HG03280 (cell line): ENCODE data around the gene PRXL2B.
"Not testable (repeated sequence)": the region's sequence is repeated elsewhere in the genome, so short reads cannot be mapped to it uniquely, and the experiment has no call there.

Experiments used
- ATAC-seq: cut with Tn5 transposase; IDR thresholded peaks from one replicate; pipeline ENCODE4 v1.9.1; 2021; ENCODE audit warnings: mild to moderate bottlenecking, moderate library complexity; ENCODE audit not compliant: unreplicated experiment

Gene PRXL2B

GRCh38 chr1:2586154-2587070 is at the start of gene PRXL2B:
TSS of gene PRXL2B (plus strand) at chr1:2586777. CDS start at chr1:2586886, 109 bp downstream.
- ATAC-seq: peak; percentile 73

GRCh38 chr1:2537784-2538115 is 48.8 kb upstream of the PRXL2B start:
- no peak for ATAC-seq

DNA sequence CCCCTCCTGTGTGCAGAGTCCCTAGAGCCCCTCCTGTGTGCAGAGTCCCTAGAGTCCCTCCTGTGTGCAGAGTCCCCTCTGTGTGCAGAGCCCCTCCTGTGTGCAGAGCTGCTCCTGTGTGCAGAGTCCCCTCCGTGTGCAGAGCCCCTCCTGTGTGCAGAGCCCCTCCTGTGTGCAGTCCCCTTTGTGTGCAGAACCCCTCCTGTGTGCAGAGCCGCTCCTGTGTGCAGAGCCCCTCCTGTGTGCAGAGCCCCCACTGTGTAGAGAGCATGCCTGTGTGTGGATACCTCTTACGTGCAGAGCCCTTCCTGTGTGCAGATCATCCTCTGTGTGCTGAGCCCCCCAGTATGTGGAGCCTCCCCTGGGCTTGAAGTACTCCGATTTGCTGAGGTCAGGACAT is 48.2 kb upstream of the PRXL2B start:
- ATAC-seq: no peak

DNA sequence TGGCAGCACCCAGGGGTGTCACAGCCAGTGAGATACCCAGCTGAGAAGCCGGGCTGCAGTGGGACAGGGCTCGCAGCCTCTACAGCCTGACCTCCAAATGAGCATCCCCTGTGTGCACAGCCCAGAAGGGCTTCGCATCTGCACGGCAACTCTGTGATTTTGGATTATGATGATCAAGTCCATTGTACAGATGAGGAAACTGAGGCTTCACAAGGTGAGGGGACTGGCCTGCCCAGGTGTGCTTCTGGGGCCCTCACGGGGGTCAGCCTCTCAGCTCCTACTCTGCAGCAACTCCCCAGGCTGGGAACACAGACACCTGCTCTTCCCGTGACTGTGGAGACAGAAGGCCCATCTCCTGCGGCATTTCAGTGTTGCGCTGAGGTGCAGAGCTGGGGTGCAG is 47.7 kb upstream of the PRXL2B start:
- no peak for ATAC-seq

GRCh38 chr1:2539312-2539907 is 47.2 kb upstream of the PRXL2B start:
- no peak for ATAC-seq

- ATAC-seq: no peak
These were observed 45.6 kb upstream of the PRXL2B start for GRCh38 chr1:2540816-2541492.

DNA sequence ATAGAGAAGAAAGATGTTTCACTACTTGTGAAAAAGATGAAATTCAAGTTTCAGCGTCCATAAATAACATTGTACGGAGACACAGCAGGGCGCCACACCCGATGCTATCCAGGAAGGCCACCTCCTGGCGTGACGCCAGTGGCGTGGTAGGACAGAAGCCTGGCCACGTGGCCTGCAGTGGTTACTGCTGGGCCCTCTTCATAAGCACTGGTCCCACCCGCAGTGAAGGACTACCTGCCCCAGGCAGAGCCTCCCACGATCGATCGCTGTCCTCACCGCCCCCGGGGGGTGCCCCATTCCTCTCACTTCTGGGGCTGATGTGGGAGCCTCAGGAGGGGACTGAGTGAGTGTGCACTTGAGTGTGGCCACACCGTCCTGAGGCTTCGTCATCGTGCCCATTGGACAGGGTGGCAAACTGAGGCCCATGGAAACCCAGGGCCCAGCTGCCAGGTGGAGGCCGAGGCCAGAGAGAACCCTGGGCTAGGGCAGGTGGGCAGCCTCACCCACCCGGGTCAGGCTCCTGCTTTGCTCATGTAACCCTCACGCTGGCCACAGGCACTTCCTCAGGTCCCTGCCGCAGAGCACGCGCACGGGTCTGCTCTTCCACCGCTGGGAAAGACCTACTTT is 44.8 kb upstream of the PRXL2B start:
- ATAC-seq: no peak

DNA sequence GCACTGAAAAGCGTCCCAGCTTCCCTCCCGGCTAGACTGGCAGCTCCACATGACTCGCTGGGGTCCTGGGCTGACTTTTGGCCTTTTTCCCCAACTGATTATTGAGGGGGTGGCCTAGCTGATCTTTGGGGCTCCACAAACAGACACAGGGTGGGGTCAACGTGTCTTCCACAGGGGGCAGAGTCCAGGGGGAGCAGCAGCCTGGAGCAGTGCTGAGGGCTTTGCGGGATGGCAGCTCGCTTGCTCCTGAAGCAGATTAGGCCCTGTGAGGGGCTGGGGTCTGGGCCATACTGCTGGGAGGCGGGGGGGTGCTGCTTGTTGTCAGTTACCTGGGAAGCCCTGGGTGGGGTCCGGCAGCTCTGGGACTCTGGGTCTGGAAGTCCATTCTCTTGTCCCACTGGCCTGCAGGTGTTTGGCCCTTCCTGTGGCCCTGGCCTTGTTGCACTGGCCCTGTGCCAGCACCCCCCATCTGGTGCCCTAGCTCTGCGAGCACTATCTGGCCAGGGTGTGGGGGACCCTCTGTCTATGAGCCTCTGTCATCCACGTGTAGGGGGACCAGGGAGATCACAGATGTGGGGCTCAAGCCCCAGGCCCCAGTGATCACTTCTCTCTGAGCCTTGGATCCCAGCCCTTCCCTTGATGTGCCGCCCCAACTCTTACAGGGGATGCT is 44.2 kb upstream of the PRXL2B start:
- no peak for ATAC-seq

- no peak for ATAC-seq
These were observed 43.0 kb upstream of the PRXL2B start for GRCh38 chr1:2543543-2544092.

DNA sequence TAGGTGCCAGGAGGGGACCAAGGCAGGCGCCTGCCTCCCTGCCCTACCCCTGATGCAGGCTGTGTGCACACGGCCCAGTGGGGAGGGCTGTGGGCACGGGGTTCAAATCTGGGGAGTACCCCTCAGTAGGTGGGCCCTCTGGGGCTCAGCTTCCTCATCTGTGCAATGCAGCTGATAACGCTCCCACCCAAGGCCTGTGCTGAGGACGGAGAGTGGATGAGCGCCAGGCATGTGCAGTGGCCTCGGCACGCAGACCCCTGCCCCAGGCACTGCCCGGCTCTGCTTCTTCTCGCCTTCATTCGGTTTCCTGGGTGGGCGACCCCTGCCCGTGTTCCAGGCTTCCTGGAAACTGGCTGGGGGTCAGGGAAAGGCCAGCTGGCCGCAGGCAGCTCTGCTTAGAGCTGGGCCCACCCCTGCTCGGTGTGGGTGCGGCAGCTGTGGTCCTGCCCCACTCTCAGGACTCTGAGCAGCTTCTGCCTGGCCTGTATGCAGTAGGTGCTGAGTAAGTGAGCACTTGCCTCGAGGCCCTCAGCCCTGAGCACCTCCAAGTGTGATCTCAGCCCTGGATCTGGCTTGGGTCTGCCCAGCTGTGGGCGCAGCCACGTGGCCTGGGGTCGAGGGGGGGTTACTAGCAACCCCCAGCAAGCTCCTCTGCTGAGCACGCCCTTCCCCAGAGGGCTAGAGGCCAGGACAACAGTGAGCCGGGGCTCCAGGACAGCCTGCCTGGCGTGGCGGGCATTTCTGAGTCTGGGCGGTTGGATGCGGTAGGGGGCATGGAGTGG is 42.3 kb upstream of the PRXL2B start:
- no peak for ATAC-seq

- no peak for ATAC-seq
These were observed 41.5 kb upstream of the PRXL2B start for GRCh38 chr1:2544875-2545640.

- peak; percentile 40 for ATAC-seq
These were observed 40.6 kb upstream of the PRXL2B start for GRCh38 chr1:2545754-2546514.

- peak; percentile 35 for ATAC-seq
These were observed 39.9 kb upstream of the PRXL2B start for GRCh38 chr1:2546515-2547209.

DNA sequence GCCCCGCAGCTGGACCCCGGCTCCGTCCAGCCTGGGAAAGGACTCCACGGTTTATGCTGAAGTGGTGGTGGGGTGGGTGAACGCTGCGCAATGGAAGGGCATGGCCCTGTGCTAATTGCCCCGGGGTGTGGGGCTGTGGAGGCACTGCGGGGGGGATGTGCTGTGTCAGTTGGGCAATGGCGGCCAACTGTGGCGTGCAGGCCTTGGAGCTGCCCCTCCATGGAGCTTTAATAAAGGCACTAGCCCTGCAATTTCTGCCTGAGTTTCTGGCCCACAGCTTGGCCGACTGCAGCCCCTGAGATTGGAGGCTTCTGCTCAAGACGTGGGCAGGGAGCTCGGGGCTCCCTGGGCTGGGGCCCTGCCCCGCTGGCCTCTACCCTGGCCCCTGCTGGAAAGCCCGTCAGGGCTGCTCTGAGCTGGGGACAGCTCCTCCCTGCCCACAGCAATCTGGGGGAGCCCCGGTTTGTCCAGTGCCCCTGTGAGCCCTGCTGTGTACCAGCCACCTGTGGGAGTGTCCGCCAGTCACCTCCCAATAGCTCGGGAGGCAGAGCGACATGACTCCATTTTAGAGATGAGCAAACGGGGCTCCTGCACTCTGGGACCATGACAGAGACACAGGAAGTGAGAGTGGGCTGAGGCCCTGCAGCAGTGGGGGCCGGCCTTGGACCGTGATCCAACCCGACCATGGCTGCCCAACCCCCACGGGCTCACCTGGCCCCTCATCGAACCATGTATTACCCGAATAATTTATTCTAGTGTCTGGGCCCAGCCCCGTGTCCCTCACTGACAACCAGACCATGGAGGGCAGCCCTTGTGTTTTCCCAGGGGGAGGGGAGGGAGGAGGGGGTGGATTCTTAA is 39.1 kb upstream of the PRXL2B start:
- ATAC-seq: no peak

GRCh38 chr1:2548068-2548589 is 38.4 kb upstream of the PRXL2B start:
- ATAC-seq: peak; percentile 19

- not testable (repeated sequence) for ATAC-seq
These were observed 37.1 kb upstream of the PRXL2B start for GRCh38 chr1:2549367-2550029.
